HepG2 (cell line): Measurements from ENCODE around the gene PYGO2. TPM values are rescaled to one million over a fixed set of nuclear protein-coding genes. Genes with fewer than 3 reads are reported as not detected.
A peak's percentile ranks its signal among the peaks of the same experiment; 100 is the strongest.

Experiments
- ARHGAP35 ChIP-seq: sonication (generic); formaldehyde crosslinking; IDR thresholded peaks from 2 replicates; pipeline ENCODE4 v1.9.0; 2022; ENCODE audit warnings: mild to moderate bottlenecking, inconsistent platforms, moderate library complexity, missing genetic modification reagents, borderline replicate concordance
- BATF2 ChIP-seq: sonication (generic); formaldehyde crosslinking; IDR thresholded peaks from 2 replicates; pipeline ENCODE4 v1.8.0; 2022; ENCODE audit warnings: mild to moderate bottlenecking, missing genetic modification reagents, moderate library complexity
- ERF ChIP-seq: IDR thresholded peaks from 2 replicates; pipeline ENCODE4 v1.6.1; 2018; ENCODE audit warnings: missing biosample characterization, missing genetic modification reagents
- FOXK1 ChIP-seq: sonication (generic); formaldehyde crosslinking; IDR thresholded peaks from 2 replicates; pipeline ENCODE4 v1.4.0; 2020; ENCODE audit warnings: low read depth, missing genetic modification reagents, borderline replicate concordance
- HDAC1 ChIP-seq: sonication (generic); formaldehyde crosslinking; IDR thresholded peaks from 2 replicates; pipeline ENCODE4 v1.5.1; 2020; ENCODE audit warnings: mild to moderate bottlenecking, missing genetic modification reagents
- ISL2 ChIP-seq: sonication (generic); formaldehyde crosslinking; IDR thresholded peaks from 2 replicates; pipeline ENCODE4 v1.5.0; 2020; ENCODE audit warnings: missing genetic modification reagents
- MNT ChIP-seq: fragments of 450-650 bp; IDR thresholded peaks from 2 replicates; pipeline ENCODE4 v1.6.1; 2016
- MZF1 ChIP-seq: sonication (generic); formaldehyde crosslinking; IDR thresholded peaks from 2 replicates; pipeline ENCODE4 v1.8.1; 2023; ENCODE audit warnings: mild to moderate bottlenecking, missing genetic modification reagents, borderline replicate concordance
- REL ChIP-seq: sonication (generic); formaldehyde crosslinking; conservative IDR thresholded peaks from 2 replicates; pipeline ENCODE4 v1.8.0; 2022; ENCODE audit warnings: mild to moderate bottlenecking, missing genetic modification reagents, moderate library complexity
- SAFB2 ChIP-seq: sonication (generic); formaldehyde crosslinking; IDR thresholded peaks from 2 replicates; pipeline ENCODE4 v1.5.1; 2020; ENCODE audit warnings: missing genetic modification reagents, low read depth, mild to moderate bottlenecking, borderline replicate concordance
- SNRNP70 ChIP-seq: fragments of 200-400 bp; formaldehyde crosslinking; IDR thresholded peaks from 2 replicates; pipeline ENCODE4 v1.6.1; 2017; ENCODE audit warnings: mild to moderate bottlenecking, low read depth, low read length, moderate library complexity
- TARDBP ChIP-seq: sonication (generic); formaldehyde crosslinking; IDR thresholded peaks from 2 replicates; pipeline ENCODE4 v1.8.0; 2022; ENCODE audit warnings: mild to moderate bottlenecking, missing genetic modification reagents
- ZBTB21 ChIP-seq: sonication (generic); formaldehyde crosslinking; IDR thresholded peaks from 2 replicates; pipeline ENCODE4 v1.4.0; 2020; ENCODE audit warnings: missing genetic modification reagents
- ZMAT3 ChIP-seq: sonication (generic); formaldehyde crosslinking; conservative IDR thresholded peaks from 2 replicates; pipeline ENCODE4 v1.7.0; 2021; ENCODE audit warnings: missing genetic modification reagents
- ZNF333 ChIP-seq: sonication (generic); formaldehyde crosslinking; IDR thresholded peaks from 2 replicates; pipeline ENCODE4 v1.4.0; 2020; ENCODE audit warnings: mild to moderate bottlenecking, missing genetic modification reagents, borderline replicate concordance
- ZNF672 ChIP-seq: sonication (generic); formaldehyde crosslinking; IDR thresholded peaks from 2 replicates; pipeline ENCODE4 v1.8.1; 2022; ENCODE audit warnings: missing genetic modification reagents
- ZNF737 ChIP-seq: sonication (generic); formaldehyde crosslinking; IDR thresholded peaks from 2 replicates; pipeline ENCODE4 v1.5.0; 2020; ENCODE audit warnings: missing genetic modification reagents, mild to moderate bottlenecking, borderline replicate concordance
- ZNF776 ChIP-seq: sonication (generic); formaldehyde crosslinking; IDR thresholded peaks from 2 replicates; pipeline ENCODE4 v1.4.0; 2020; ENCODE audit warnings: mild to moderate bottlenecking, missing genetic modification reagents
- ZSCAN12 ChIP-seq: sonication (generic); formaldehyde crosslinking; IDR thresholded peaks from 2 replicates; pipeline ENCODE4 v1.9.0; 2021; ENCODE audit warnings: mild to moderate bottlenecking, missing genetic modification reagents
- polyA plus RNA-seq, 8 experiments: library from polyadenylated mRNA; depleted of rRNA in 3 of 8; stranded (reverse) in 7 of 8; unstranded in 1 of 8; fragments of >200 nt; fragmentation: Illumina TruSeq in 4 of 8; extraction: Trizol in 4 of 8; gene quantifications; 2 replicates each; pipeline versions ENCODE4 v1.2.1 to v1.2.3, GENCODE V29; 2011 to 2016; ENCODE audit warnings: low read depth in 4 of 8, missing spikeins in 1 of 8, mixed read lengths in 1 of 8; ENCODE audit not compliant: insufficient read depth in 1 of 8
- total RNA-seq, 5 experiments: library from RNA; depleted of rRNA; stranded (reverse); fragments of >200 nt; fragmentation: Illumina TruSeq; extraction: Trizol; gene quantifications; 2 replicates each; pipeline ENCODE4 v1.2.3, GENCODE V29; 2016; ENCODE audit warnings: low read depth in 1 of 5
- TF ChIP-seq, protein P1 (sequence below): sonication (generic); formaldehyde crosslinking; IDR thresholded peaks from 2 replicates; pipeline ENCODE4 v1.8.0; 2022; ENCODE audit warnings: missing genetic modification reagents, mild to moderate bottlenecking, moderate library complexity, borderline replicate concordance
- TF ChIP-seq, protein P2 (sequence below): sonication (generic); formaldehyde crosslinking; conservative IDR thresholded peaks from 2 replicates; pipeline ENCODE4 v1.4.0; 2020; ENCODE audit warnings: mild to moderate bottlenecking, missing genetic modification reagents, moderate library complexity
- TF ChIP-seq, protein P3 (sequence below): IDR thresholded peaks from 2 replicates; pipeline ENCODE4 v1.6.1; 2016; ENCODE audit warnings: mild to moderate bottlenecking, missing biosample characterization, missing genetic modification reagents

The PYGO2 gene
- total and polyA plus RNA-seq, 2 of the 13 experiments (the other 11 are each of a cell fraction or from before 2014, with no cell fraction given): 20.3 to 21.8 TPM

DNA sequence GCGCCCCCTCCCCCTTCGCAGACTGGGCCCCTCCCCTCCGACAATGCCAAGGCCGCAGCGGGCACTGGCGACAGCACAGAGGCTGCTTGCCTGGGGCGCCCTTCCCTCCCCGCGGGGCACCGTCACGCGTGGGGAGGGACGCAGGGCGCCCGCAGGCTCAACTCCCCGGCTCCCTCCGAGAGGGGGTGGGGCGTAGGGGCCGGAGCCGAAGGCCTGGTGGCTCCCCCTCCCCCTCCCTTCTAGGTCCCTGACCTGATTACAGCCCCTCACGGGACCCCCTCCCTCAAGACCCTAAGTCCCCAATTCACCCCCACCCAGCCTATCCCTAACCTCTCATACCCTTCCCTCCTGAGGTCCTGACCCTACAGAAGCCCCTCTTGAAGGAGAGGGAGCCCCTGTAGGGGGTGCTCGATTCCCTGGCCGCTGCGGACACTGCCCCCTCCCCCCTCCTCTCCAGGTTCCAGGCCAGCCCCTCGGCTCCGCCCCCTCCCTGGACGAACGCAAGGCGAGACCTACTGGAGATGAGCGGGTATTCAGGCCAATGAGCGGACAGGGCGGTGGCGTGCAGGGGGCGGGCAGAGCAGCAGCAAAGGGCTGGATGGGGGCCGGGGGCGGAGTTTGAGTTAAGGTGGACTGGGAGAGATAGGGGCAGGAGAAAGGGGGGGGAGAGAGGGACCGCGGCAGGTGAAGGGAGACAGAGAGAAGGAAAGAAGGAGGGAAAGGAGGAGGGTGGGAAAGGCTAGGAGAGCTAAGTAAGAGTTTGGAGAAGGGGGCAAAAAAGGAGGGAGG is 40.3 kb upstream of the PYGO2 start (continued):
- TF ChIP-seq ZMAT3 (CRISPR knock-in tag) (no peak), ZSCAN12 (CRISPR knock-in tag) (no peak), SNRNP70 (no peak), HDAC1 (no peak), ZBTB21 (CRISPR knock-in tag) (no peak), BATF2 (CRISPR knock-in tag) (no peak), MNT (peak; percentile 59; the same call in 1 of the 2 replicates), ZNF737 (CRISPR knock-in tag) (0 out of 2 replicates have a peak, but pooled peaks have one; percentile 79), ISL2 (CRISPR knock-in tag) (no peak), SAFB2 (CRISPR knock-in tag) (no peak), ZNF776 (CRISPR knock-in tag) (no peak), ZNF333 (CRISPR knock-in tag) (no peak), ZNF672 (CRISPR knock-in tag) (no peak), ARHGAP35 (CRISPR knock-in tag) (no peak), REL (CRISPR knock-in tag) (no peak), TARDBP (CRISPR knock-in tag) (no peak), ERF (no peak), FOXK1 (CRISPR knock-in tag) (no peak), MZF1 (CRISPR knock-in tag) (no peak)
- TF ChIP-seq, protein P1, sequence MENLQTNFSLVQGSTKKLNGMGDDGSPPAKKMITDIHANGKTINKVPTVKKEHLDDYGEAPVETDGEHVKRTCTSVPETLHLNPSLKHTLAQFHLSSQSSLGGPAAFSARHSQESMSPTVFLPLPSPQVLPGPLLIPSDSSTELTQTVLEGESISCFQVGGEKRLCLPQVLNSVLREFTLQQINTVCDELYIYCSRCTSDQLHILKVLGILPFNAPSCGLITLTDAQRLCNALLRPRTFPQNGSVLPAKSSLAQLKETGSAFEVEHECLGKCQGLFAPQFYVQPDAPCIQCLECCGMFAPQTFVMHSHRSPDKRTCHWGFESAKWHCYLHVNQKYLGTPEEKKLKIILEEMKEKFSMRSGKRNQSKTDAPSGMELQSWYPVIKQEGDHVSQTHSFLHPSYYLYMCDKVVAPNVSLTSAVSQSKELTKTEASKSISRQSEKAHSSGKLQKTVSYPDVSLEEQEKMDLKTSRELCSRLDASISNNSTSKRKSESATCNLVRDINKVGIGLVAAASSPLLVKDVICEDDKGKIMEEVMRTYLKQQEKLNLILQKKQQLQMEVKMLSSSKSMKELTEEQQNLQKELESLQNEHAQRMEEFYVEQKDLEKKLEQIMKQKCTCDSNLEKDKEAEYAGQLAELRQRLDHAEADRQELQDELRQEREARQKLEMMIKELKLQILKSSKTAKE (CRISPR knock-in tag): no peak
- TF ChIP-seq, protein P2, sequence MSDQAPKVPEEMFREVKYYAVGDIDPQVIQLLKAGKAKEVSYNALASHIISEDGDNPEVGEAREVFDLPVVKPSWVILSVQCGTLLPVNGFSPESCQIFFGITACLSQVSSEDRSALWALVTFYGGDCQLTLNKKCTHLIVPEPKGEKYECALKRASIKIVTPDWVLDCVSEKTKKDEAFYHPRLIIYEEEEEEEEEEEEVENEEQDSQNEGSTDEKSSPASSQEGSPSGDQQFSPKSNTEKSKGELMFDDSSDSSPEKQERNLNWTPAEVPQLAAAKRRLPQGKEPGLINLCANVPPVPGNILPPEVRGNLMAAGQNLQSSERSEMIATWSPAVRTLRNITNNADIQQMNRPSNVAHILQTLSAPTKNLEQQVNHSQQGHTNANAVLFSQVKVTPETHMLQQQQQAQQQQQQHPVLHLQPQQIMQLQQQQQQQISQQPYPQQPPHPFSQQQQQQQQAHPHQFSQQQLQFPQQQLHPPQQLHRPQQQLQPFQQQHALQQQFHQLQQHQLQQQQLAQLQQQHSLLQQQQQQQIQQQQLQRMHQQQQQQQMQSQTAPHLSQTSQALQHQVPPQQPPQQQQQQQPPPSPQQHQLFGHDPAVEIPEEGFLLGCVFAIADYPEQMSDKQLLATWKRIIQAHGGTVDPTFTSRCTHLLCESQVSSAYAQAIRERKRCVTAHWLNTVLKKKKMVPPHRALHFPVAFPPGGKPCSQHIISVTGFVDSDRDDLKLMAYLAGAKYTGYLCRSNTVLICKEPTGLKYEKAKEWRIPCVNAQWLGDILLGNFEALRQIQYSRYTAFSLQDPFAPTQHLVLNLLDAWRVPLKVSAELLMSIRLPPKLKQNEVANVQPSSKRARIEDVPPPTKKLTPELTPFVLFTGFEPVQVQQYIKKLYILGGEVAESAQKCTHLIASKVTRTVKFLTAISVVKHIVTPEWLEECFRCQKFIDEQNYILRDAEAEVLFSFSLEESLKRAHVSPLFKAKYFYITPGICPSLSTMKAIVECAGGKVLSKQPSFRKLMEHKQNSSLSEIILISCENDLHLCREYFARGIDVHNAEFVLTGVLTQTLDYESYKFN (CRISPR knock-in tag): peak; percentile 57; the same call in 1 of the 2 replicates
- TF ChIP-seq, protein P3, sequence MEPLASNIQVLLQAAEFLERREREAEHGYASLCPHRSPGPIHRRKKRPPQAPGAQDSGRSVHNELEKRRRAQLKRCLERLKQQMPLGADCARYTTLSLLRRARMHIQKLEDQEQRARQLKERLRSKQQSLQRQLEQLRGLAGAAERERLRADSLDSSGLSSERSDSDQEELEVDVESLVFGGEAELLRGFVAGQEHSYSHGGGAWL (CRISPR knock-in tag): no peak
